NCI-H1436 treated with DMSO at 0.1 percent for 48 hours (cell line): ENCODE results near the gene NCS1.

ENCODE experiments used
- DNase-seq: peaks from one replicate; lab custom pipeline; 2025; lab: John Stamatoyannopoulos, UW

NCS1 gene

DNA sequence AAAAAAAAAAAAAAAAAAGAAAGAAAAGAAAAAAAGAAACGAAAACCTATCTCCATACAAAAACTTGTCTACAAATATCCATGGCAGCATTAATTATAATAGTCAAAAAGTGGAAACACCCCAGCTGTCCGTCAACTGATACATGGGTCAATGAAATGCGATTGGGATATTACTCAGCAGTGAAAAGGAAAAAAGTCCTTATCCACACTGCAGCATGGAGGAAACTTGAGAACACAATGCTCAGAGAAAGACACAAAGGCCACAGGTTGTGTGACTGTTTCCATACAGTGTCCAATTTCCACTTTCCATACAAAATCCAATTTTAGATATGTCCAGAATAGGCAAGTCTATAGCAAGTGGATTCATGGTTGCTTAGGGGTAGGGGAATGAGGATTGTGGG is 24.3 kb upstream of the NCS1 start:
- DNase-seq, result no peak

DNA sequence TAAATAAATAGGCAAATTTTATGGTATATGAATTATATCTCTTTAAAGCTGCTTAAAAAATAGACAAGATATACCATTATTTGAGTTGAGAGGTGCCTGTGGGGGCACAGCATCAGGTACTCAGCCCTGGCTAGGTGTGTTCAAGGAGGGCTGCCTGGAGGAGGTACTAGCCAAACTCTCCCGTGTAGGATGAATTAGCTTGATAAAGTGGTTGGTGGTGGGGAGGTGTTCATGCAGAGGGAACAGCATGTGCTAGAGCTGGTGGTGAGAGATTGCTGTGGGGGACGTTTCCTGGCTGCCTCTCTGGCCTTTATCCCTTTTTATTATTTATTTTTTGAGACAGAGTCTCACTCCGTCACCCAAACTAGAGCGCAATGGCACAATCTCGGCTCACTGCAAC is 23.2 kb upstream of the NCS1 start:
- DNase-seq, result no peak

DNA sequence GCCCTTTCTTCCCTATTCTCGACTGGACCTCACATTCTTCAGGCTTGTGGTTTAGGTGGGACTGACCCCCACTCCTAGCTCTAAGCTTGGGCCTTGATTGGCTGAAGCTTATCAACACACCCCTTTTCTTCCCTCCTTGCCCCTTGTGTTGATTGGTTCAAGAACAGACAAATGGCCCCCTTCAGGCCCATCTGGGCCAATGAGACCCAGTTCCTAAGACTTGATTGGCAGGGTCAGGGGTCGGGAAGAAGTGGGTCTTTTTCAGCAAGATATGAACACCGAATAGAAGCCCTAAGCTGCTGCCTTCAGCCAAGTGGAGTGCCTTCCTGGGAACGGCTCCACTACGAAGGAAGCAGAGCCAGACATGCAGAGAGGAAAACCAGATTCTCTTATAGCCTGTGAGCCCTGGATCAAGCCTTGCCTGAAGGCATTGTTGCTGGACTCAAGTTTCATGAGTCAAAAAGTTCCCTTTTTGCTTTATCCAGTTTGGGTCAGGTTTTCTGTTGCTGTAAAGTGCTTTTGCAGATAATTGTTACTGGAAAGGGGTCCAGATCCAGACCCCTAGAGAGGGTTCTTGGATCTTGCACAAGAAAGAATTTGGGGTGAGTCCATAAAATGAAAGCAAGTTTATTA is 22.4 kb upstream of the NCS1 start:
- no peak for DNase-seq

DNA sequence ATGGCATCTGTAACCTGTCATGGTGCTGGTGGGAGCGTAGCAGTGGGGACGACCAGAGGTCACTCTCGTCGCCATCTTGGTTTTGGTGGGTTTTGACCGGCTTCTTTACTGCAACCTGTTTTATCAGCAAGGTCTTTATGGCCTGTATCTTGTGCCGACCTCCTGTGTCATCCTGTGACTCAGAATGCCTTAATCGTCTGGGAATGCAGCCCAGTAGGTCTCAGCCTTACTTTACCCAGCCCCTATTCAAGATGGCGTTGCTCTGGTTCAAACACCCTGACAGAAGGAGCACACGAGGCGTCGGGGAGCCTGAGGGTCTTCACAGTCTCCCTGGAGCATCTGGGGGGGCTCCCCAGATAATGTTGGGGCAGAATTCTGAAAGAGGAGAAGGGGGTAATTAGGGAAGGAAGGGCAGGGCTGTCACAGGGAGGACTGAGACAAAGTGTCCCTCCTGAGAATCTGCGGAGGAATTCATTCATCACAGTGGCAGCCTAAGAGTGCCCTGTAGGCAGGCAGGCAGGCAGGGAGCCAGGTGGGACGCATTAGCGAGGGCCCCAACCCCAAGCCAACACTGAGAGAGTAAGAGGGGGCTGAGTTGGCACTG is 21.3 kb upstream of the NCS1 start:
- no peak for DNase-seq

DNA sequence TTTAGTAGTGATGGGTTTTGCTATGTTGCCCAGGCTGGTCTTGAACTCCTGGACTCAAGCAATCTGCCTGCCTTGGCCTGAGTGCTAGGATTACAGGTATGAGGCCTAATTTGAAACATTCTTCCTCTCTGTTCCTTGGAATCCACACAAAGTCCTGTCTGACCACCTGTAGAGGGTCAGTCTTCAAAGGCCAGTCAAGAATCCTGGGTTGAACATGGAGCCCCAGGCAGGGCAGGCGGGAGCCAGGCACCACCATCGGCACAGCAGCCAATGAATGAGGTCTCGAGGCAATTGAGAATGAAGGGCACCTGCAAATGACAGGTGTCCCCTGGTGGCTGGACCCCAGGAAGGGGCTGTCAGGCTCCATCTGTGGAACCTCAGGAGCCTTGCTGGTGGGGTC is 17.4 kb upstream of the NCS1 start:
- no peak for DNase-seq

DNA sequence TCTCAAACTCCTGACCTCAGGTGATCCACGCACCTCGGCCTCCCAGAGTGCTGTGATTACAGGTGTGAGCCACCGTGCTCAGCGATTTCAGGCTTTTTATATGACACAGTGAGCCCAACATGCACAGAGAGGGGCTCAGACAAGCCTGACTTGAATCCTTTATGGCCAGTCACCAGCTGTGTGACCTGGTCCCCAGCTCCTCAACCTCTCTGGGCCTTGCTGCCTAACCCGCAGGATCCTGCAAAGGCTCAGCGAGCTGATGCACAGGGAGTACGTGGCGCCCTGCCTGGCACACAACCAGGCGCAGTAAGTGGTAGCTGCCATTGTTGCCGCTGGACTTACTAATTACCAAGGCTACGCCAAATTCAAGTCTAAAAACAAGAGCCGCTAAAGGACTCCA is 16.6 kb upstream of the NCS1 start:
- no peak for DNase-seq

DNA sequence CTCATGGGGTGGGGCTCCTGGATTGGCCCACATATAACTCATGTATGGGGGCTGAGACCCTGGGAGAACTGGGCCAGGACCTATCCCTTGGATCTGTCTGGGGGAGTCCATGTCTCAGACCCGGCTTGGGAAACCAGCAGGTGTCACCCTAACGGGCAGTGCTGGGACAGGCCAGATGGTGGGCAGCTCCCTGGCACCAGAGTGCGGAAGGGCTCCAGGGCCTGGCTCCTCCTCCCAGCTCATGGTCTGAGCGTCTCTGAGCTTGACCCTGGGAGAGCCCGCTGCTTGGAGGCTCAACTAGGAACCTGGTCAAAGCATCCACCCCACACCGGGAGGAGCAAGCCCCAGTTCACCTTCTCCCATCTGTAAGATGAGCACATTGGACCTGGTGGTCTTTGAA is 15.5 kb upstream of the NCS1 start:
- no peak for DNase-seq

DNA sequence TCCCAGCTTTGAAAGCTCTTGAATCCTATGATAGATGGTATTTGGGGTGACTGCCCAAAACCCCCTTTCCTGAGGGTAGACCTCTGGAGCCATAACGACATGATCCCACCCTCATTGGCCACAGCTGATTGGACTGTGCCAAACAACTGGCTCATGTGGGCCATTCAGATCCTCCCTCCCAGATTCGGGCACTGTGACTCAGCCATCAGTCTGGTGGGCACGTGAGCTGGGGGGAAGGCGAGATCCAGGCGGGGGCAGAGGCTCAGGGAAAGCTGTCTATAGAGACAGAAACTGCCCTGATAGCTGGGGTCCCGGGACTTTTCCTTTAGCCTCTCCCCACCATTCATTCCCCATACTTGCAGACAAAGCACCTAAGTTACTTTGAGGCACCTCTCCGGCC is 15.1 kb upstream of the NCS1 start:
- no peak for DNase-seq

DNA sequence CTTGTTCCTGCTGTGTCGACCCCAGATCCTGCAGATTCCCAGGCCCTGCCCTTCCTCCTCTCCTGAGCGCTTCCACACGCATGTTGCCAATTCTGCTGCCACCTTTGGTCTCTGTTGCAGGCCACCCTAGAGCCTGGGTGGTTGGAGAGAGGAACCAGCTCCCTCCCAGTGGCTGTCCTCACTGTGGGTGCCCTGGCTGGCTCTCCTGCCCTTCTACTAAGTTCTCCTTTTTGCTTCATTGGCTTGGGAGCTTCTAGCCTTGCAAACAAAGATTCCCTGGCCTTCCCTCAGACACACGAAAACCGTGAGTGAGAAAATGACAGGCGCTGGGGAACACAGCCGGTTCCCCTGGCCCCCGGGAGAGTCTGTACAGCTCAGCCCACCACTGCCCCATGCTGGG is 14.2 kb upstream of the NCS1 start:
- no peak for DNase-seq

DNA sequence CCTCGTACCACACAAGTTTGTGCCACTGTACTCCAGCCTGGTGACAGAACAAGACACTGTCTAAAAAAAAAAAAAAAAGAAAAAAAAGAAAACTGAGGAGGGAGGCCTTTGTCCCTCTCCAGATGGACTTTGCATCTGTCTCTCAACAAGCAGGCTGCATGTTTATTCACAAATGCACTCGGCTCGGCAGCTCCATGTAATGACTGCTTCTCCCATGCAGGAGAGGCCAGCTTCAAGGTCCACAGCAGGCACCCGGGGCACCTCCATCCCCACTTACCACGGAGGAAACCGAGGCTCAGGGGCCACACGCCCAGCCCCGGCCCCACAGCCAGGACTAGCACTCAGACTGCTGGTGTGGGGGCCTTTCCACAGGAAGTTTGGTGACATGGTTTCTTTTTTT is 13.1 kb upstream of the NCS1 start:
- DNase-seq, result no peak

DNA sequence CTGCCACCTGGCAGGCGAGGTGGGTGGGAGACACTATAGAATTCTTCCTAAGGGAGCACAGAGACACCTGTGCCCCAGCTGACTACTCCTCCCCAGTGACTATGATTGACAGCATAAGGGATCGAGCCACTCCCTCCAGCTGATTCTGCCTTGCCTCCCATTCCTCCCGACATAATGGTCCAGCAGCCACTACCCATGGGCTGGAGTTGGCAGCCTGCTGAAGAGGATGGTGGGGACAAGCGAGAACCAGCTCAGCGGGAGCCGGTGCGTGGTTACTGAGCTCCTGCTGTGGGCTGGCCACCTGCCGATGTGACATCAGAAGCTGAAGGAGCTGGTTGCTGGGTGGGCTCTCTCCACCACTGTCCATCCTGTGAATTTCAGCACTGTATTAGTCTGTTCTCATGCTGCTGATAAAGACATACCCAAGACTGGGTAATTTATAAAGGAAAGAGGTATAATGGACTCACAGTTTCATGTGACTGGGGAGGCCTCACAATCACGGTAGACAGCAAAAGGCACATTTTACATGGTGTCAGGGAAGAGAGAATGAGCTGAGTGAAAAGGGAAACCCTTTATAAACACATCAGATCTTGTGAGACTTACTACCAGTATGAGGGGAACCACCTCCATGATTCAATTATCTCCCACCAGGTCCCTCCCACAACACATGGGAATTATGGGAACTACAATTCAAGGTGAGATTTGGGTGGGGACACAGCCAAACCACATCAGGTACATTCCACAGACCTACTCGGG is 12.1 kb upstream of the NCS1 start:
- no peak for DNase-seq

DNA sequence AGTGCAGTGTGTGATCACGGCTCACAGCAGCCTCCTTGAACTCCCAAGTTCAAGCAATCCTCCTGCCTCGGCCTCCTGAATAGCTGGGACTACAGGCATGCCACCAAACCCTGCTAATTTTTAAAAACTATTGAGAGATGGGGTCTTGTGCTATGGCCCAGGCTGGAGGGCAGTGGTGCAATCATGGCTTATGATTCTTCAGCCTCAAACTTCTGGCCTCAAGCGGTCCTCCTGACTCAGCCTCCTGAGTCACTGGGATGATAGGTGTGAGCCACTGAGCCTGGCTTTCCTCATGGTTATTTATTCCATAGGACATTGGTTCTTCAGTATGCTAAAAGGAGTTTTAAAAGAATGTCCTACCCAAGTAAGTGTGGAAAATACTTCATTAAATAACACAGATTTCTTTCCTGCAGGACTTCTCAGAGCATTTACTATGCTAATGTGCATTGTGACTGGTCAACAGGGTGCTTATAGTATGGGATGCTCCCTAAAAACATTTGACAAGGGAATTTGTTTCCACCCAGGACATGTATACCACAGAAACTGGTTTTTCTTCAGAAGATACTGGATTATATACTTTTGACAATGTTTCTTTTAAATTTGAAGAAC is 11.2 kb upstream of the NCS1 start:
- DNase-seq, result no peak

DNA sequence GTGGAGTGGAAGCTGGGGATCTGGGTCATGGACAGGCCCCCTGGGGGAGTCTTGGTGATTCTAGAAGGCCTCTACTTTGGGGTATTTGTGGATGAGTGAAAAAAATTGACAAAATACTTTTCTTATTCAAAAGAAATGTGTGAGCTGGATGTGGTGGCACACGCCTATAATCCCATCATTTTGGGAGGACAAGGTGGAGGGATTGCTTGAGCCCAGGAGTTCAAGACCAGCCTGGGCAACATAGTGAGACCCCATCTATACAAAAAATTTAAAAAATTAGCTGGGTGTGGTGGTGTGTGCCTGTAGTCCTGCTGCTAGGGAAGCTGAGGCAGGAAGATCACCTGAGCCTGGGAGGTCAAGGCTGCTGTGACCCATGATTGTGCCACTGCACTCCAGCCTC is 6.6 kb upstream of the NCS1 start:
- DNase-seq, result no peak

DNA sequence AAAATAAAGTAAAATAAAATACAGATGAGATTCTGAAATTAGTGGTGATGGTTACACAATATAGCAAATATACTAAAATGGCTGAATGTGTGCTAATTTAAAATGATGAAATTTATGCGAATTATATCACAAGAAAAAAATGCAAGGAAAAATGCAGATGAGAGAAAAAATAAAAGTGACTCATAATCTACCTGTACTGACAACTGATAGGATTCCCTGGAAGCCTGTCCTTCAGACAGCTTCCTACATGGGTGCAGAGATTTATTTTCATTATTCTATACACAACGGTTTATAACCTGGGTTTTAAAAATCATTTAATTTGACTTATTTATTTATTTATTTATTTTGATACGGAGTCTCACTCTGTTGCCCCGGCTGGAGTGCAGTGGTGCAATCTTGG is 5.8 kb upstream of the NCS1 start:
- DNase-seq, result no peak

DNA sequence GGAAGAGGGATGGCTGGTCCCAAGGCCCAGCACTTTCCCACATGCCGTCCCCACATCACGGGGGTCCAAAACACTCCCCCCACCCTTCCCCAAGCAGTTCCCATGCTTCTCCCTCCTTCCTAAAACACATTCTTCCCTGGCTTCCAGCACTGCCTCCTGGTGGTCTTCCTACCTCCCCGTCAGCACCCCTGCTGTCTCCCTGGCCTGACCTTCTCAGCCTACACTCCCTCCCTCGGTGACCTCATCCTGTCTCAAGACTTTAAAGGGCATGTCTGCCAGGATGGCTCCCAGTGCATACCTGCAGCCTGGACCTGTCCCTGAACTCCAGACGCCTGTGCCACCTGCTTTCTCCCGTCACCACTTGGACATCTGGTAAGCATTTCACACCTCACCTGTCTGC is 4.3 kb upstream of the NCS1 start:
- DNase-seq, result no peak

DNA sequence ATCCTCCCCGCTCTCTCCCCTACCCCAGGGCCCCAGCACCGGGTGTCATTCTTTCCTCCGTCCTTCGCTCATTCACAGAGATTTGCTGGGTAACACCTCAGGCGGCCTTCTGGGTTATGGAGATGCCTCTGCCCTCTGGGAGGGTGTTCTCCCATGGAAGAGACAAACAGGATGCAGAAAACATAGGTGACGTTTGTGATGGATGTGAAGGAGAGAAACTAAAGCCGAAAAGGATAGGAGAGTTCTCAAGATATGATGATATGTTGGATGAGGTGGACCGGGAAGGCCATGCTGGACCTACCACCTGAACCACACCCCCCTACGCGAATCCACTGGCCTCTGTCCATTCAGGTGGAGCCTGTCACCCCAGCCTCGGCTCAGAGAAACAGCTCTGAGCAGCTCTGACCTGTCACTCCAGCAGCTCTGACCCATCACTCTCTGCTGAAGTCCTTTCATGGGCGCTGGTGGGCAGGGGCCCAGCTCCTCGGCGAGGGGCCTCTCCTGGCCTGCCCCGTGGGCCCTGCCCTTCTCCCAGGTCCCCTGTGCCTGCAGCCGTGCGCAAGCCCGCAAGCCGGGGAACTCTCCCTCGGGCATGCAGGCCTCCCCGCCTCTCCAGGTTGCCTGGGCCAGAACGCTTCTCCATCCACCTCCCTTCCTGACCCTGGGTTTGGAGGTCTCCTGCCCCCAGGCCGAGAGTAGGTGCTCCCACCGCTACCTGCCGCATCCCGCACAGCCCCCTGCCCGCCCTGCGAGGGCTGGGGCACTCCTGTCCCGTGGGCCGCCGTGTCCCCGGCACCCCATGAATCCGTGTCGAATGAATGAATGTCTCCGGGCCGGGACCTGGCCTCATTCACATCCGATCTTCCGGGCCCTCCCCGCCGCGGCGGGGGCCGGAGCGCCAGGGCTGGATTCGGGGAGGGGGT is 717 bp upstream of the NCS1 start:
- DNase-seq, result no peak

DNA sequence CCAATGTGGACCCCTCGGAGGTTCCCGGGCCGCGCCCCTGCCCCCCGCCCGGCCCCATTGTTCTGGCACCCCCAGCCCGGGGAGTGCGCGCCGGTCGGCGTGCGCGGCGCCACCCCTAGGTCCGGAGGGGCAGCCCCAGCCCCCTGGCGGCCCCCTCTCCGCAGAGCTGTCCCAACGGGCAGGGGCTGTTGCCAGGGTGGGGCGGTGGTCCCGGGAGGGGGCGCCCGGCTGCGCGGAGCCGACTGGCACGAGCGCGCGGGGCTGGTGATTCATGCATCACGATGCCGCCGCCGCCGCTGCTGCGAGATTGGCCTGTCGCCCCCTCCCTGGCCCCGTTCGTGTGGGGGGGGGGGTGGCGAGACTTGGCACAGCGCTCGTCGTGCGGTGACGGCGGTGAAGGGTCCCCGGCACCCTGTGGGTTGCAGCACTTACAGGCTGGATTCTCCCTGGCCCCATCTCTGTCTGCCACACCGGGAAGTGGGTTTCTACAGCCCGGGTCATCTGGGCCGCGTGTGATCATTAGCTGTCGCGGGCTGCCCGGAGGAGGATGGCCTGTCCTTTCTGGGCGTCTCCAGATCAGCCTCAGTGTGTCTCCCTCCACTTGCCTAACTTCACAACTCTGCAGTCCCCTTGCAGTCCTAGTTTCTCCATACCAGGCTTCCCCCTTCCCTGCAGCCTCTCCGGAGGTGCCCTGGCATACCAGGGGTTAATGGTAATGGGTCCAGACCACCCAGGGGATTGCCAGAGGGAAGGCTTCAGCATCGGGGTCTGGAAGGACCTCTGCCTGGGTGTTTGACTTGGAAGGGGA is 858 bp downstream of the NCS1 start:
- no peak for DNase-seq

DNA sequence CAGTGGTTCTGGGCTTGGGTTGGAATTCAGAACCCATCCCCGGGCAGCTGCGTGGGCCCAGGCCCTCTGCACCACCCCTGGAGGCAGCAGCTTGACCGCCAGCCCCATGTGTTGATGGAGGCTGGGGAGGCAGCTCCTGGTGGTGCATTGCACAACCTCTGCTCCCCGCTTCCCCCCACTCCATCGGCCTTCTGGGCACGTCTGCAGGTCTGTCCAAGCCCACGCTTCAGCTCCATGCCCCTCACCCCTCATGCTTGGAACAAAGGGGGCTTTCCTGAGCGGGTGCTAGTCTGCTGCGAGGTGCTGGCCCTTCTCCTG is 1.4 kb downstream of the NCS1 start:
- DNase-seq, result no peak

DNA sequence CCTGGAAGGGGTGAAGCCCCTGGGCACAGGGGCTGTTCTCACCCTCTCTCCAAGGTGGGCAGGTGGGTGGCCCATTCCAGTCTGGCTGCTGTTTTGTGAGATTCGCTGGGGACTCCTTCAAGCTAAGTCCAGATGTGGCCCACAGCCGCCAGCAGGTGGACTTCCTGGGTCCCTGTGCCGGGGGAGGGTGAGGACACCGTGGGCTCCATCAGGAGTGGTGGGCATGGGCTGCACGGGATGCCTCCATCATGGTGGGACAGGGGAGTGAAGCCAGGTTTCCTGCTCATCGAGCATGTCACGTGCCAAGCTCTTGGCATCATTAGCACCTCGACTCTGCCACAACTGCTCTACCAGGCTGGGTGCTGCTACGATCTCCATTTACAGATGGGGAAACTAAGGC is 1.8 kb downstream of the NCS1 start:
- DNase-seq, result no peak

DNA sequence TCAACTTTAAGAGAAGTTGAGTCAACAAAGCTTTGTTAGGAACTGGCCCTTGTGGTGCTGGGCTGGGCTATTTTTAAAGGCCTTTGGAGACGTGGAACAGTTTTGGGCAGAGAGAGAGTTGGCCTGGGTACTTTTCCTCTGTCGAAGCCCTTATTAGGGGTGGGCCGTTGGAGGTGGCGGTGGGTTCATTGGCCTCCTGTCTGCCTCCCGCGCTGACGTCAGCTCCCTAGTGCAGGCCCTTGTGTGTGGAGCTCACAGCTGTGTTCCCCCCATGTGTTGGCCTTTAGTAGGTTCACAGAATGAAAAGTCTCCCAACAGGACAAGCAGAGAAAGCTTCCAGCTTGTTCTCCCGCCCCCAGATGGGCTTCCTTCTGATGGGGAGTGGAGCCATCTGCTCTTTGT is 2.7 kb downstream of the NCS1 start:
- DNase-seq, result no peak

DNA sequence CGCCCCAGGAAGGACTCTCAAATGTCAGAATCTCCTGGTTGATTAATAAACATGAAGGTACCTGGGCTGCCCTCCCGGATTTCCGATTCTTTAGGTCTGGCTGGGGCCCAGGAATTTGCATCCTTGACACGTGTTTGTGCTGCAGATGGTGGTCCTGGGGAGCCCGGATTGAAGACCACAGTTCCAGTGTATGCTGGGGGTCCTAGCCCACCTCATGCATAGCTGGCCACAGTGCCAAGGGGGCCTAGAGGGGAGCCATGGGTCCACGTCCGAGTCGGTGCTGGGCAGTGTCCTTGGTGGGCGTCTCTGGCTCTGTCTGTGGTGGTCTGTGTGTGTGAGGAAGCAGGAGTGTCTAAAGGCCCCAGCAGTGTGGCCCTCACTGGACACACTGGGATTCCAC is 3.2 kb downstream of the NCS1 start:
- DNase-seq, result no peak

DNA sequence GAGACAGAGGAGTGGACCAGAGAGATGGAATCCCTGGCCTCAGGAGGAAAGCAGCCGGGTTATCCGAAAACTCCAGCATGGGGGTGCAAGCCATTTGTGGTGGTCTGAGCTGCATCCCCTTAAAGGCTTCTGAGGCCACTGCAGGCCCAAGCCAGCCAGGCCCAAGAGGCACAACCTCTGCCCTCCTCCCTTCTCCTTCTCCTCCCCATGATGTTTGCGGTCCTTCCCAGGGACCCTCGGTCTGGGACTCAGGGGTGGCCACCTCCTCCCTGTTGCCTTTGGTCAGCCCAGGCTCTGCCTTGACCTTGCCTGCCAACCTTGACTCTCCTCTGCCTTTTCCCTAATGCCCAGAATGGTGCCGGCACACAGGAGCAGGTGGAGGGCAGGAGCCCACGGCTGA is 4.6 kb downstream of the NCS1 start:
- no peak for DNase-seq
